Endodermal cell (in vitro differentiated cells): ENCODE results near the gene UNC13B. TPM values are rescaled to one million over a fixed set of nuclear protein-coding genes. Genes with fewer than 3 reads are reported as not detected.
A peak's percentile ranks its signal among the peaks of the same experiment; 100 is the strongest.

Source experiments
- DNase-seq: peaks from one replicate; pipeline ENCODE4 v3.0.0-alpha.2; 2017
- H3K27ac ChIP-seq: 2 replicates; pipeline ENCODE4 v1.5.1; 2013; ENCODE audit warnings: mild to moderate bottlenecking, low read depth, low read length, moderate library complexity
- H3K27me3 ChIP-seq: 2 replicates; pipeline ENCODE4 v1.6.1; 2013; ENCODE audit warnings: mild to moderate bottlenecking, low read length, moderate library complexity; ENCODE audit not compliant: insufficient read depth, control insufficient read depth, poor library complexity, severe bottlenecking
- H3K36me3 ChIP-seq: 2 replicates; pipeline ENCODE4 v1.7.0; 2013; ENCODE audit warnings: mild to moderate bottlenecking, low read length, moderate library complexity; ENCODE audit not compliant: control insufficient read depth, insufficient read depth
- H3K4me1 ChIP-seq: one replicate; pipeline ENCODE4 v1.7.0; 2013; ENCODE audit warnings: low read length; ENCODE audit not compliant: control insufficient read depth, insufficient read depth
- H3K4me3 ChIP-seq: 2 replicates; pipeline ENCODE4 v1.5.1; 2013; ENCODE audit warnings: mild to moderate bottlenecking, low read length, moderate library complexity
- H3K9ac ChIP-seq: 2 replicates; pipeline ENCODE4 v1.6.1; 2013; ENCODE audit warnings: mild to moderate bottlenecking, low read length, moderate library complexity; ENCODE audit not compliant: poor library complexity, severe bottlenecking; ENCODE audit errors: extremely low read depth
- H3K9me3 ChIP-seq: 2 replicates; pipeline ENCODE4 v1.6.1; 2013; ENCODE audit warnings: mild to moderate bottlenecking, low read length, moderate library complexity; ENCODE audit not compliant: control insufficient read depth
- H3K27ac Mint-ChIP-seq: 2 replicates; pipeline ENCODE4 v1.8.0; 2020; ENCODE audit warnings: mixed read lengths
- H3K27me3 Mint-ChIP-seq: 2 replicates; pipeline ENCODE4 v1.8.0; 2021; ENCODE audit warnings: mild to moderate bottlenecking, mixed read lengths; ENCODE audit not compliant: insufficient read depth
- H3K36me3 Mint-ChIP-seq: 2 replicates; pipeline ENCODE4 v1.8.0; 2020; ENCODE audit warnings: low read depth, mixed read lengths
- H3K4me1 Mint-ChIP-seq: 2 replicates; pipeline ENCODE4 v1.8.0; 2020; ENCODE audit warnings: mixed read lengths
- H3K4me3 Mint-ChIP-seq: 2 replicates; pipeline ENCODE4 v1.8.0; 2020; ENCODE audit warnings: mild to moderate bottlenecking, moderate library complexity, mixed read lengths
- H3K9me3 Mint-ChIP-seq: 2 replicates; pipeline ENCODE4 v1.8.0; 2020; ENCODE audit warnings: mild to moderate bottlenecking, mixed read lengths
- CTCF ChIP-seq: fragments of 200-600 bp; sonication (generic); conservative IDR thresholded peaks from 2 replicates; pipeline ENCODE4 v1.5.0; 2021; ENCODE audit warnings: antibody characterized with exemption, mild to moderate bottlenecking
- WGBS, 2 experiments: methylation state at CpG; one replicate each; pipeline versions ENCODE4 v1.1.5 to v1.1.7; 2013; ENCODE audit warnings: missing lambda C conversion rate in 2 of 2, mixed read lengths in 1 of 2; ENCODE audit not compliant: insufficient coverage in 1 of 2, insufficient read length in 1 of 2; 5-methylcytosine and 5-hydroxymethylcytosine counted together
- total RNA-seq, 2 donors: library from RNA; stranded (reverse); fragmentation: NEBNext Ultra II Directional in 1 of 2; extraction: Animal tissue kit (Norgen Biotek cat#: 25700) in 1 of 2; gene quantifications; 2 replicates in 1 of 2; 3 replicates in 1 of 2; pipeline ENCODE4 v1.2.1, GENCODE V29; 2021

Gene UNC13B
- total RNA-seq, 2 donors from 2014 or later = 53.9 to 57.2 TPM

GRCh38 chr9:35414889-35415288 is 253.1 kb downstream of the UNC13B start:
- Histone ChIP-seq H3K9ac (no peak overlapping the region), H3K27ac (no peak overlapping the region), H3K9me3 (peaks cover 31% of the 10 kb centered on the region), H3K36me3 (no peaks in the 10 kb centered on the region), H3K27me3 (no peaks in the 10 kb centered on the region), H3K4me1 (peaks cover 7% of the 10 kb centered on the region), H3K4me3 (no peak overlapping the region)
- H3K27ac Mint-ChIP-seq = no peak overlapping the region
- peaks cover 14% of the 10 kb centered on the region for H3K36me3 Mint-ChIP-seq
- peaks cover 22% of the 10 kb centered on the region for H3K9me3 Mint-ChIP-seq
- H3K27me3 Mint-ChIP-seq = no peaks in the 10 kb centered on the region
- peaks cover 18% of the 10 kb centered on the region for H3K4me1 Mint-ChIP-seq
- WGBS, 2 experiments = 95 to 100% methylated on average over 1 of the region's 1 CpG
- no peak for DNase-seq
- TF ChIP-seq CTCF = no peak
- H3K4me3 Mint-ChIP-seq = no peak overlapping the region

GRCh38 chr9:35415402-35416097 is 253.7 kb downstream of the UNC13B start:
- no peak overlapping the region for H3K4me3 ChIP-seq
- DNase-seq = peak; percentile 80
- Mint-ChIP-seq H3K27me3 (no peaks in the 10 kb centered on the region), H3K36me3 (peaks cover 14% of the 10 kb centered on the region), H3K9me3 (peaks cover 22% of the 10 kb centered on the region), H3K4me3 (no peak overlapping the region), H3K27ac (peak overlapping the region; percentile 23), H3K4me1 (peaks cover 18% of the 10 kb centered on the region)
- WGBS, 2 experiments = 76 to 88% methylated on average over 4 to 6 of the region's 6 CpGs
- H3K27ac ChIP-seq = no peak overlapping the region
- no peak overlapping the region for H3K9ac ChIP-seq
- peaks cover 7% of the 10 kb centered on the region for H3K4me1 ChIP-seq
- peaks cover 31% of the 10 kb centered on the region for H3K9me3 ChIP-seq
- TF ChIP-seq CTCF = peak; percentile 76
- no peaks in the 10 kb centered on the region for H3K36me3 ChIP-seq
- no peaks in the 10 kb centered on the region for H3K27me3 ChIP-seq

GRCh38 chr9:35416098-35416427 is 254.3 kb downstream of the UNC13B start:
- no peak overlapping the region for H3K27ac ChIP-seq
- Mint-ChIP-seq H3K9me3 (peaks cover 22% of the 10 kb centered on the region), H3K27me3 (no peaks in the 10 kb centered on the region), H3K4me3 (no peak overlapping the region), H3K36me3 (peaks cover 14% of the 10 kb centered on the region), H3K27ac (peak overlapping the region; percentile 23), H3K4me1 (peaks cover 18% of the 10 kb centered on the region)
- 78 to 80% methylated on average over 1 to 2 of the region's 2 CpGs for WGBS, 2 experiments
- TF ChIP-seq CTCF = no peak
- peaks cover 31% of the 10 kb centered on the region for H3K9me3 ChIP-seq
- H3K4me1 ChIP-seq = peaks cover 7% of the 10 kb centered on the region
- no peaks in the 10 kb centered on the region for H3K27me3 ChIP-seq
- no peak overlapping the region for H3K4me3 ChIP-seq
- DNase-seq = no peak
- no peaks in the 10 kb centered on the region for H3K36me3 ChIP-seq
- no peak overlapping the region for H3K9ac ChIP-seq
